GM18907 (cell line): ENCODE measurements around the gene KIAA1328.
"Not testable (repeated sequence)": the region's sequence is repeated elsewhere in the genome, so short reads cannot be mapped to it uniquely, and the experiment has no call there.

Experiments used
- ATAC-seq: cut with Tn5 transposase; IDR thresholded peaks from one replicate; pipeline ENCODE4 v1.9.1; 2021; ENCODE audit warnings: mild to moderate bottlenecking, moderate library complexity; ENCODE audit not compliant: unreplicated experiment

The KIAA1328 gene

GRCh38 chr18:37124516-37124915 lies 295.6 kb downstream of the KIAA1328 start:
- no peak for ATAC-seq

GRCh38 chr18:37135177-37135576 lies 306.2 kb downstream of the KIAA1328 start:
- no peak for ATAC-seq

- ATAC-seq, result no peak
Measured at GRCh38 chr18:37138456-37138855, 309.5 kb downstream of the KIAA1328 start.

GRCh38 chr18:37139876-37140275 lies 310.9 kb downstream of the KIAA1328 start:
- ATAC-seq, result no peak

GRCh38 chr18:37144921-37145320 lies 316.0 kb downstream of the KIAA1328 start:
- no peak for ATAC-seq

- ATAC-seq, result no peak
Measured at GRCh38 chr18:37156330-37156942, 327.5 kb downstream of the KIAA1328 start.

GRCh38 chr18:37160038-37160820 lies 331.3 kb downstream of the KIAA1328 start:
- no peak for ATAC-seq

- no peak for ATAC-seq
Measured at GRCh38 chr18:37161491-37161890, 332.6 kb downstream of the KIAA1328 start.

- ATAC-seq, result no peak
Measured at GRCh38 chr18:37162551-37162950, 333.6 kb downstream of the KIAA1328 start.

GRCh38 chr18:37163119-37163518 lies 334.2 kb downstream of the KIAA1328 start:
- ATAC-seq, result no peak

- ATAC-seq, result no peak
Measured at GRCh38 chr18:37166491-37166890, 337.6 kb downstream of the KIAA1328 start.

GRCh38 chr18:37166966-37167365 lies 338.0 kb downstream of the KIAA1328 start:
- ATAC-seq, result not testable (repeated sequence)

GRCh38 chr18:37170984-37171383 lies 342.1 kb downstream of the KIAA1328 start:
- no peak for ATAC-seq

GRCh38 chr18:37173384-37173783 lies 344.5 kb downstream of the KIAA1328 start:
- ATAC-seq, result no peak

GRCh38 chr18:37175727-37176620 lies 347.0 kb downstream of the KIAA1328 start:
- ATAC-seq, result no peak

- no peak for ATAC-seq
Measured at GRCh38 chr18:37176621-37176934, 347.7 kb downstream of the KIAA1328 start.

GRCh38 chr18:37179384-37179783 lies 350.5 kb downstream of the KIAA1328 start:
- no peak for ATAC-seq

- no peak for ATAC-seq
Measured at GRCh38 chr18:37180086-37180485, 351.2 kb downstream of the KIAA1328 start.

GRCh38 chr18:37182340-37183135 lies 353.6 kb downstream of the KIAA1328 start:
- no peak for ATAC-seq

GRCh38 chr18:37184209-37184868 lies 355.4 kb downstream of the KIAA1328 start:
- no peak for ATAC-seq
